WTC11 (cell line): ENCODE results near the gene AKAP11. TPM values are rescaled to one million over a fixed set of nuclear protein-coding genes. Genes with fewer than 3 reads are reported as not detected.

ENCODE experiments used
- ATAC-seq: fragments of 200-7000 bp; cut with Tn5 transposase; 2 replicates; pipeline ENCODE4 v1.10.0; 2021; ENCODE audit warnings: mild to moderate bottlenecking, moderate library complexity
- CTCF ChIA-PET: fragments of 300-600 bp; sonication (Branson Sonifier 250); formaldehyde crosslinking; loops from one replicate; lab custom pipeline; 2021; ENCODE audit warnings: antibody characterized with exemption; lab: Charles Lee
- POLR2A ChIA-PET: fragments of 350-600 bp; sonication (Branson Sonifier 250); formaldehyde crosslinking; loops from one replicate; lab custom pipeline; 2021; ENCODE audit warnings: antibody characterized with exemption; lab: Charles Lee
- DNase-seq: peaks from one replicate; pipeline ENCODE4 v3.0.0; 2021; ENCODE audit warnings: low spot score
- H3K27ac Mint-ChIP-seq: 2 replicates; pipeline ENCODE4 v1.8.0; 2021; ENCODE audit warnings: mixed read lengths
- H3K27me3 Mint-ChIP-seq: 2 replicates; pipeline ENCODE4 v1.8.0; 2021; ENCODE audit warnings: low read depth, mild to moderate bottlenecking, moderate library complexity, mixed read lengths
- H3K36me3 Mint-ChIP-seq: 2 replicates; pipeline ENCODE4 v1.8.0; 2021; ENCODE audit warnings: mixed read lengths
- H3K4me1 Mint-ChIP-seq: 2 replicates; pipeline ENCODE4 v1.8.0; 2022; ENCODE audit warnings: mixed read lengths
- H3K4me3 Mint-ChIP-seq: 2 replicates; pipeline ENCODE4 v1.8.0; 2021; ENCODE audit warnings: mild to moderate bottlenecking, moderate library complexity, mixed read lengths
- H3K9me3 Mint-ChIP-seq: 2 replicates; pipeline ENCODE4 v1.8.0; 2021; ENCODE audit warnings: mixed read lengths
- CREB1 ChIP-seq: sonication (generic); formaldehyde crosslinking; IDR thresholded peaks from 2 replicates; pipeline ENCODE4 v1.8.0; 2023; ENCODE audit warnings: mild to moderate bottlenecking, missing genetic modification reagents
- EMX1 ChIP-seq: fragments of 250-450 bp; sonication (Bioruptor Pico); IDR thresholded peaks from 2 replicates; pipeline ENCODE4 v1.8.0; 2021; ENCODE audit warnings: mild to moderate bottlenecking
- GRHL2 ChIP-seq: fragments of 250-450 bp; sonication (Bioruptor Pico); IDR thresholded peaks from 2 replicates; pipeline ENCODE4 v1.8.0; 2022; ENCODE audit warnings: mild to moderate bottlenecking, moderate library complexity; ENCODE audit not compliant: insufficient replicate concordance, severe bottlenecking
- HMGA2 ChIP-seq: fragments of 250-450 bp; sonication (Bioruptor Pico); IDR thresholded peaks from 2 replicates; pipeline ENCODE4 v1.4.0; 2021; ENCODE audit warnings: mild to moderate bottlenecking, moderate library complexity
- JUN ChIP-seq: sonication (generic); formaldehyde crosslinking; IDR thresholded peaks from 2 replicates; pipeline ENCODE4 v1.8.0; 2023; ENCODE audit warnings: mild to moderate bottlenecking, missing genetic modification reagents
- MYBL2 ChIP-seq: sonication (generic); formaldehyde crosslinking; IDR thresholded peaks from 2 replicates; pipeline ENCODE4 v1.8.1; 2023; ENCODE audit warnings: mild to moderate bottlenecking, moderate library complexity, missing genetic modification reagents
- NFE2L1 ChIP-seq: sonication (generic); formaldehyde crosslinking; IDR thresholded peaks from 2 replicates; pipeline ENCODE4 v1.8.1; 2023; ENCODE audit warnings: missing genetic modification reagents
- RELA ChIP-seq: sonication (generic); formaldehyde crosslinking; IDR thresholded peaks from 2 replicates; pipeline ENCODE4 v1.8.1; 2022; ENCODE audit warnings: missing genetic modification reagents, mild to moderate bottlenecking, borderline replicate concordance
- RORB ChIP-seq: fragments of 250-450 bp; sonication (Bioruptor Pico); IDR thresholded peaks from 2 replicates; pipeline ENCODE4 v1.9.0; 2021; ENCODE audit warnings: mild to moderate bottlenecking
- TEAD1 ChIP-seq: sonication (generic); formaldehyde crosslinking; IDR thresholded peaks from 2 replicates; pipeline ENCODE4 v1.8.0; 2022; ENCODE audit warnings: mild to moderate bottlenecking, missing genetic modification reagents
- ZNF232 ChIP-seq: sonication (generic); formaldehyde crosslinking; IDR thresholded peaks from 2 replicates; pipeline ENCODE4 v1.8.0; 2022; ENCODE audit warnings: mild to moderate bottlenecking, missing genetic modification reagents
- ZNF396 ChIP-seq: fragments of 250-450 bp; sonication (Bioruptor Pico); IDR thresholded peaks from 2 replicates; pipeline ENCODE4 v1.8.0; 2021; ENCODE audit warnings: mild to moderate bottlenecking, moderate library complexity, borderline replicate concordance
- ZNF416 ChIP-seq: fragments of 250-450 bp; sonication (Bioruptor Pico); IDR thresholded peaks from 2 replicates; pipeline ENCODE4 v1.9.0; 2021; ENCODE audit warnings: mild to moderate bottlenecking, inconsistent platforms
- total RNA-seq: library from RNA; stranded (reverse); gene quantifications from 3 replicates; pipeline ENCODE4 v1.2.3, GENCODE V29; 2021
- TF ChIP-seq, protein P1 (sequence below): fragments of 250-450 bp; sonication (Bioruptor Pico); IDR thresholded peaks from 2 replicates; pipeline ENCODE4 v1.9.0; 2021; ENCODE audit warnings: mild to moderate bottlenecking, borderline replicate concordance
- TF ChIP-seq, protein P2 (sequence below): sonication (generic); formaldehyde crosslinking; IDR thresholded peaks from 2 replicates; pipeline ENCODE4 v1.8.1; 2022; ENCODE audit warnings: mild to moderate bottlenecking, moderate library complexity, missing genetic modification reagents
- TF ChIP-seq, protein P3 (sequence below): sonication (generic); formaldehyde crosslinking; conservative IDR thresholded peaks from 2 replicates; pipeline ENCODE4 v1.8.1; 2022; ENCODE audit warnings: mild to moderate bottlenecking, missing genetic modification reagents
- TF ChIP-seq, protein P4 (sequence below): fragments of 250-450 bp; sonication (Bioruptor Pico); IDR thresholded peaks from 2 replicates; pipeline ENCODE4 v1.8.0; 2021; ENCODE audit warnings: mild to moderate bottlenecking
- TF ChIP-seq, protein P5 (sequence below): sonication (generic); formaldehyde crosslinking; conservative IDR thresholded peaks from 2 replicates; pipeline ENCODE4 v1.8.1; 2023; ENCODE audit warnings: mild to moderate bottlenecking, low read depth, missing genetic modification reagents, moderate library complexity
- TF ChIP-seq, protein P6 (sequence below): sonication (generic); formaldehyde crosslinking; IDR thresholded peaks from 2 replicates; pipeline ENCODE4 v1.8.0; 2022; ENCODE audit warnings: mild to moderate bottlenecking, missing genetic modification reagents
- TF ChIP-seq, protein P7 (sequence below): fragments of 250-450 bp; sonication (Bioruptor Pico); IDR thresholded peaks from 2 replicates; pipeline ENCODE4 v1.9.0; 2021; ENCODE audit warnings: mild to moderate bottlenecking

AKAP11 gene
- total RNA-seq, 1 experiment from 2014 or later = 16.7 TPM

DNA sequence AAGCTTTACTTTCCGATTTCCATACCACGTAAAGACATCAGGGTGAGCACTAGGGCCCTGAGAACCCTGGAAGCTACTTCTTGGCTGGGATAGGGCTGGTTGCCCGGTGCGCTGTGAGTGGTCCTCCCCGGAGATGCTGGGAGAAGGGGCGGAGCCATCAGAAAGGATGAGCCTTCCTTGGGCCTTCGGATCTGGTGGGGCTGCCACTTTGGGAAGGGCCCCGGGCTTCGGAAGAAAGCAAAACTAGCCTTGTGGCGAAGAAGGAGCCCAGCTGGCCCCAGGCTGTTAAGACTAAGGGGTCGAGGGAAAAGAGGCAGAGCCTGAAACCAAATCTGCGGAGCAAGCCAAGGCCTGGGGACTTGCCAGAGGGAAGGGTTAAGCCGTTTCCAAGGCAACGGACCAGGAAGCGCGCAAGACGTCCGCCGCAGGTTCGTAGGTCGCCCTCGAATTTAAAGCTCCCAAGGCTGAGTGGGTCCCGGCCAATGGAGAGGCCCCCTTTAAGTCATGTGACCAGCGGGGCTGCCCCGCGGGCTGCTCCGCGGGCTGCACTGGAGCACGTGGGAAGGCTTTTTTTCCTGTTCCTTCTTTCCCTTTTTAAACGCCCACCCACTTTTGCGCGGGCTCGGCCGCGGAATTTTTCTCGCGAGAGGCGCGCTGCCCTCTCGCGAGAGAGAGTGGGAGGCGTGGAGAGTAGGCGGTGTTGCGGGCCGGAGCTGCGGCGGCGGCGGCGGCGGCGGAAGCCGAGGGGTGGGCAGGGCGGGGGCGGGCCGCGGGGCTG, 426 bp upstream of the AKAP11 start (continued):
- TF ChIP-seq, protein P1, sequence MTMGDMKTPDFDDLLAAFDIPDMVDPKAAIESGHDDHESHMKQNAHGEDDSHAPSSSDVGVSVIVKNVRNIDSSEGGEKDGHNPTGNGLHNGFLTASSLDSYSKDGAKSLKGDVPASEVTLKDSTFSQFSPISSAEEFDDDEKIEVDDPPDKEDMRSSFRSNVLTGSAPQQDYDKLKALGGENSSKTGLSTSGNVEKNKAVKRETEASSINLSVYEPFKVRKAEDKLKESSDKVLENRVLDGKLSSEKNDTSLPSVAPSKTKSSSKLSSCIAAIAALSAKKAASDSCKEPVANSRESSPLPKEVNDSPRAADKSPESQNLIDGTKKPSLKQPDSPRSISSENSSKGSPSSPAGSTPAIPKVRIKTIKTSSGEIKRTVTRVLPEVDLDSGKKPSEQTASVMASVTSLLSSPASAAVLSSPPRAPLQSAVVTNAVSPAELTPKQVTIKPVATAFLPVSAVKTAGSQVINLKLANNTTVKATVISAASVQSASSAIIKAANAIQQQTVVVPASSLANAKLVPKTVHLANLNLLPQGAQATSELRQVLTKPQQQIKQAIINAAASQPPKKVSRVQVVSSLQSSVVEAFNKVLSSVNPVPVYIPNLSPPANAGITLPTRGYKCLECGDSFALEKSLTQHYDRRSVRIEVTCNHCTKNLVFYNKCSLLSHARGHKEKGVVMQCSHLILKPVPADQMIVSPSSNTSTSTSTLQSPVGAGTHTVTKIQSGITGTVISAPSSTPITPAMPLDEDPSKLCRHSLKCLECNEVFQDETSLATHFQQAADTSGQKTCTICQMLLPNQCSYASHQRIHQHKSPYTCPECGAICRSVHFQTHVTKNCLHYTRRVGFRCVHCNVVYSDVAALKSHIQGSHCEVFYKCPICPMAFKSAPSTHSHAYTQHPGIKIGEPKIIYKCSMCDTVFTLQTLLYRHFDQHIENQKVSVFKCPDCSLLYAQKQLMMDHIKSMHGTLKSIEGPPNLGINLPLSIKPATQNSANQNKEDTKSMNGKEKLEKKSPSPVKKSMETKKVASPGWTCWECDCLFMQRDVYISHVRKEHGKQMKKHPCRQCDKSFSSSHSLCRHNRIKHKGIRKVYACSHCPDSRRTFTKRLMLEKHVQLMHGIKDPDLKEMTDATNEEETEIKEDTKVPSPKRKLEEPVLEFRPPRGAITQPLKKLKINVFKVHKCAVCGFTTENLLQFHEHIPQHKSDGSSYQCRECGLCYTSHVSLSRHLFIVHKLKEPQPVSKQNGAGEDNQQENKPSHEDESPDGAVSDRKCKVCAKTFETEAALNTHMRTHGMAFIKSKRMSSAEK (CRISPR knock-in tag) = no peak
- TF ChIP-seq JUN = no peak
- no peak for TF ChIP-seq NFE2L1 (CRISPR knock-in tag)
- TF ChIP-seq, protein P2, sequence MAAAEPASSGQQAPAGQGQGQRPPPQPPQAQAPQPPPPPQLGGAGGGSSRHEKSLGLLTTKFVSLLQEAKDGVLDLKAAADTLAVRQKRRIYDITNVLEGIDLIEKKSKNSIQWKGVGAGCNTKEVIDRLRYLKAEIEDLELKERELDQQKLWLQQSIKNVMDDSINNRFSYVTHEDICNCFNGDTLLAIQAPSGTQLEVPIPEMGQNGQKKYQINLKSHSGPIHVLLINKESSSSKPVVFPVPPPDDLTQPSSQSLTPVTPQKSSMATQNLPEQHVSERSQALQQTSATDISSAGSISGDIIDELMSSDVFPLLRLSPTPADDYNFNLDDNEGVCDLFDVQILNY (CRISPR knock-in tag) = 0 out of 2 replicates have a peak, but pooled peaks have one; percentile 14
- TF ChIP-seq, protein P3, sequence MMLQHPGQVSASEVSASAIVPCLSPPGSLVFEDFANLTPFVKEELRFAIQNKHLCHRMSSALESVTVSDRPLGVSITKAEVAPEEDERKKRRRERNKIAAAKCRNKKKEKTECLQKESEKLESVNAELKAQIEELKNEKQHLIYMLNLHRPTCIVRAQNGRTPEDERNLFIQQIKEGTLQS (CRISPR knock-in tag) = no peak
- TF ChIP-seq MYBL2 (CRISPR knock-in tag) = peak; percentile 75; the same call in 1 of the 2 replicates
- TF ChIP-seq, protein P4, sequence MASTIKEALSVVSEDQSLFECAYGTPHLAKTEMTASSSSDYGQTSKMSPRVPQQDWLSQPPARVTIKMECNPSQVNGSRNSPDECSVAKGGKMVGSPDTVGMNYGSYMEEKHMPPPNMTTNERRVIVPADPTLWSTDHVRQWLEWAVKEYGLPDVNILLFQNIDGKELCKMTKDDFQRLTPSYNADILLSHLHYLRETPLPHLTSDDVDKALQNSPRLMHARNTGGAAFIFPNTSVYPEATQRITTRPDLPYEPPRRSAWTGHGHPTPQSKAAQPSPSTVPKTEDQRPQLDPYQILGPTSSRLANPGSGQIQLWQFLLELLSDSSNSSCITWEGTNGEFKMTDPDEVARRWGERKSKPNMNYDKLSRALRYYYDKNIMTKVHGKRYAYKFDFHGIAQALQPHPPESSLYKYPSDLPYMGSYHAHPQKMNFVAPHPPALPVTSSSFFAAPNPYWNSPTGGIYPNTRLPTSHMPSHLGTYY (CRISPR knock-in tag) = no peak
- no peak for TF ChIP-seq ZNF232 (CRISPR knock-in tag)
- no peak for TF ChIP-seq CREB1
- TF ChIP-seq, protein P5, sequence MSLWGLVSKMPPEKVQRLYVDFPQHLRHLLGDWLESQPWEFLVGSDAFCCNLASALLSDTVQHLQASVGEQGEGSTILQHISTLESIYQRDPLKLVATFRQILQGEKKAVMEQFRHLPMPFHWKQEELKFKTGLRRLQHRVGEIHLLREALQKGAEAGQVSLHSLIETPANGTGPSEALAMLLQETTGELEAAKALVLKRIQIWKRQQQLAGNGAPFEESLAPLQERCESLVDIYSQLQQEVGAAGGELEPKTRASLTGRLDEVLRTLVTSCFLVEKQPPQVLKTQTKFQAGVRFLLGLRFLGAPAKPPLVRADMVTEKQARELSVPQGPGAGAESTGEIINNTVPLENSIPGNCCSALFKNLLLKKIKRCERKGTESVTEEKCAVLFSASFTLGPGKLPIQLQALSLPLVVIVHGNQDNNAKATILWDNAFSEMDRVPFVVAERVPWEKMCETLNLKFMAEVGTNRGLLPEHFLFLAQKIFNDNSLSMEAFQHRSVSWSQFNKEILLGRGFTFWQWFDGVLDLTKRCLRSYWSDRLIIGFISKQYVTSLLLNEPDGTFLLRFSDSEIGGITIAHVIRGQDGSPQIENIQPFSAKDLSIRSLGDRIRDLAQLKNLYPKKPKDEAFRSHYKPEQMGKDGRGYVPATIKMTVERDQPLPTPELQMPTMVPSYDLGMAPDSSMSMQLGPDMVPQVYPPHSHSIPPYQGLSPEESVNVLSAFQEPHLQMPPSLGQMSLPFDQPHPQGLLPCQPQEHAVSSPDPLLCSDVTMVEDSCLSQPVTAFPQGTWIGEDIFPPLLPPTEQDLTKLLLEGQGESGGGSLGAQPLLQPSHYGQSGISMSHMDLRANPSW = no peak
- peak; percentile 4; the same call in 1 of the 2 replicates for TF ChIP-seq TEAD1 (CRISPR knock-in tag)
- TF ChIP-seq, protein P6, sequence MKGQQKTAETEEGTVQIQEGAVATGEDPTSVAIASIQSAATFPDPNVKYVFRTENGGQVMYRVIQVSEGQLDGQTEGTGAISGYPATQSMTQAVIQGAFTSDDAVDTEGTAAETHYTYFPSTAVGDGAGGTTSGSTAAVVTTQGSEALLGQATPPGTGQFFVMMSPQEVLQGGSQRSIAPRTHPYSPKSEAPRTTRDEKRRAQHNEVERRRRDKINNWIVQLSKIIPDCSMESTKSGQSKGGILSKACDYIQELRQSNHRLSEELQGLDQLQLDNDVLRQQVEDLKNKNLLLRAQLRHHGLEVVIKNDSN (CRISPR knock-in tag) = peak; percentile 90

DNA sequence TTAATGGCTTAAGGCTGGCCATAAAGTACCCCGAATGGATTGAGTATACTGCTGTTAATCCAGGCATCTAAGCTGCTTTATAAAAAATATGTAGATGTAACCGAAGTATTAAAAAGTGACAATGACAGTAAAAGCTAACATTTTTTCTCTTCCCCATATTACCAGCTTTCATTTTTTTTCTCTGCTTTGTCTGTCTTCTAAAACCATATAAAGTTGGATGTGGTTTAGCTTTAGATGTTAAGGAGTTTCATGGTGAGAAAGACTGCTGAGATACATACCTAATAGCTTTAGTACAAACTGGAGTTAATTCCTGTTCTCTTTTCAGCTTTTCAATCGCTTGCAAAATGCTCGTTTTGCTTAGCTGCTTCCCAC, 838 bp downstream of the AKAP11 start:
- H3K4me1 Mint-ChIP-seq = peaks cover 44% of the 10 kb centered on the region
- H3K4me3 Mint-ChIP-seq = peak overlapping the region; percentile 93
- H3K27me3 Mint-ChIP-seq = peaks cover 8% of the 10 kb centered on the region
- ATAC-seq (no peak), DNase-seq (no peak)
- H3K27ac Mint-ChIP-seq = no peak overlapping the region
- ChIA-PET CTCF (interaction anchor here (0.6 to 1.2 kb wide), 3 partner anchors 11 to 534 kb away, joined by 3 read pairs; no protein-coding TSS in a partner anchor), POLR2A (interaction anchor here (1.2 kb wide), 1 partner anchor 7 kb away, joined by 3 read pairs; no protein-coding TSS in a partner anchor)
- peaks cover 29% of the 10 kb centered on the region for H3K9me3 Mint-ChIP-seq
- peaks cover 24% of the 10 kb centered on the region for H3K36me3 Mint-ChIP-seq
- TF ChIP-seq GRHL2 (no peak), ZNF396 (no peak), EMX1 (no peak), ZNF416 (CRISPR knock-in tag) (no peak), ZNF232 (CRISPR knock-in tag) (no peak), RELA (CRISPR knock-in tag) (no peak), HMGA2 (no peak), RORB (no peak)
- TF ChIP-seq, protein P7, sequence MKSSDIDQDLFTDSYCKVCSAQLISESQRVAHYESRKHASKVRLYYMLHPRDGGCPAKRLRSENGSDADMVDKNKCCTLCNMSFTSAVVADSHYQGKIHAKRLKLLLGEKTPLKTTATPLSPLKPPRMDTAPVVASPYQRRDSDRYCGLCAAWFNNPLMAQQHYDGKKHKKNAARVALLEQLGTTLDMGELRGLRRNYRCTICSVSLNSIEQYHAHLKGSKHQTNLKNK = no peak
- TF ChIP-seq, protein P6 (CRISPR knock-in tag) = no peak
- TF ChIP-seq, protein P4 (CRISPR knock-in tag) = no peak
